NCI-H2171 (cell line): ENCODE results near the gene FOXI1.

Source experiments
- DNase-seq: peaks from one replicate; lab custom pipeline; 2025; lab: John Stamatoyannopoulos, UW

FOXI1 gene

GRCh38 chr5:170151097-170151831 is 45.6 kb downstream of the FOXI1 start:
- no peak for DNase-seq

GRCh38 chr5:170152767-170153166 is 47.1 kb downstream of the FOXI1 start:
- no peak for DNase-seq

- DNase-seq = no peak
Observed at GRCh38 chr5:170154297-170154696, 48.6 kb downstream of the FOXI1 start.

- DNase-seq = no peak
Observed at GRCh38 chr5:170154744-170155143, 49.0 kb downstream of the FOXI1 start.

- DNase-seq = no peak
Observed at GRCh38 chr5:170155771-170156170, 50.1 kb downstream of the FOXI1 start.

GRCh38 chr5:170159101-170159698 is 53.5 kb downstream of the FOXI1 start:
- no peak for DNase-seq
